Fibroblast of mammary gland (primary cell): ENCODE results near the gene NAA60.

ENCODE experiments used
- DNase-seq: peaks from one replicate; pipeline ENCODE4 v3.0.0-alpha.2; 2010; ENCODE audit warnings: low read depth
- H3K4me3 ChIP-seq: 2 replicates; pipeline ENCODE4 v1.5.1; 2011; ENCODE audit warnings: low read depth, mild to moderate bottlenecking, low read length, moderate library complexity; ENCODE audit not compliant: control insufficient read depth
- CTCF ChIP-seq: conservative IDR thresholded peaks from 2 replicates; pipeline ENCODE4 v1.5.1; 2011; ENCODE audit warnings: low read depth, low read length, inconsistent platforms; ENCODE audit not compliant: control insufficient read depth, insufficient read depth

NAA60 gene

GRCh38 chr16:3515897-3516296, 72.4 kb downstream of the NAA60 start:
- TF ChIP-seq CTCF: no peak
- no peak overlapping the region for H3K4me3 ChIP-seq
- DNase-seq: no peak

- DNase-seq: no peak
- TF ChIP-seq CTCF: no peak
- H3K4me3 ChIP-seq: no peak overlapping the region
Measured at GRCh38 chr16:3518292-3518985, 75.0 kb downstream of the NAA60 start.

- no peak for TF ChIP-seq CTCF
- no peak overlapping the region for H3K4me3 ChIP-seq
- DNase-seq: no peak
Measured at GRCh38 chr16:3518986-3519348, 75.5 kb downstream of the NAA60 start.

GRCh38 chr16:3519581-3519980, 76.1 kb downstream of the NAA60 start:
- TF ChIP-seq CTCF: no peak
- no peak for DNase-seq
- no peak overlapping the region for H3K4me3 ChIP-seq

DNA sequence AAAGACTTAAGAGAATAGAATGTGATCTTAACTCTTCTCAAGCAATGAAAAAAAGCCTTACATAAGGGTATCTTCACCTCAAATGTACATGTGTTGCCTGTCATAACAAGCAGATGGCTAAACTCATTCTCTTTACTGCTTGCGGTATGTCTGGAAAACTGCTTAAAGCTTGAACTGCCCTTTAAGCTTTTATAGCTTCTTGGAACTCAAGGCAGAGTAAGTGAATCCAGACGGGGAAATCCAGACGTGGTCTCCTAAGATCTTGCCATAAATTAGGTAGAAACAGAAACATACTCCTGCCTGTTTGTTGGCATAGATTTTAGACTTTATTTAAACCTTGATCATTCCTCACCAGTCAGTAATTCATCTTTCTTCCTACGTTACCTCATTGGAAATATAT, 76.9 kb downstream of the NAA60 start:
- peak; percentile 56 for DNase-seq
- H3K4me3 ChIP-seq: no peak overlapping the region
- no peak for TF ChIP-seq CTCF

DNA sequence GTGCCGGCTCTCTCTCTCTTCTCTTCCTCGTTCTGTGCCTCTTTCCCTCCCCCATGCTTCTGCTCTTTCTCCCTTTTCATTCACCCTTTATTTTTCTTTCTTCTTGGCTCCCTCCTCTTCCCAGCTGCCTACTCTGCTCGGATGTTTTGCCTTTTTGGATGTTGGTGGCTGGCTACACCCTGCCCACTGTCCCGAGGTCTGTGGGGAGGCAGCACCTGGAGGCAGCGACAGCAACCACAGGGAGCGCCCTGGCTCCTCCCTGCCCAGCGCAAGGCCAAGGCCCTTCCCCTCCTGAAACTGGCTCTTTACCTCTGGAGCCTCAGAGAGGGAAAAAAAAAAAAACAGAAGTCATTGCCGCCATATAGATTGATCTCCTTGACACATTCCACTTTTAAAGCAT, 77.4 kb downstream of the NAA60 start:
- no peak for TF ChIP-seq CTCF
- H3K4me3 ChIP-seq: no peak overlapping the region
- DNase-seq: no peak

DNA sequence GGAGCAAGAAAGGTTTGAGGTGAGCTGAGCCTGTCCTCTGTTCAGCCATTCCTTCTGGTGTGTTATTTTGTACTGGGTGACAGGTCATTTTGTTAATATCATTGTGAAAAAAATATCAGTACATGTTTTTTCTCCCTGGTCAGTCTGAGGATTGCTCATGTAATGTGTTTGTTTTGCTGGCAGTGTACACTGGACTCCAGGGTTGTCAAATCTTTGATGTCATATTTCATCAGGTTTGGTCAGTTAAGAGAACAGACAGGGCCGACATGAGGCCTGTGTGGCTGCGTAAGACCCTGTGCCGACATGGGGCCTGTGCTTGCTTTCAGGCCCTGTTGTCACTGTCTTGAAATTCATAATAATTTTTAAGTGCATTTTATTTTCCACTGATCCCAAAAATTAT, 79.8 kb downstream of the NAA60 start:
- no peak overlapping the region for H3K4me3 ChIP-seq
- TF ChIP-seq CTCF: no peak
- no peak for DNase-seq
